Stimulated activated CD8-positive, alpha-beta memory T cell treated with anti-CD3 and anti-CD28 coated beads, Interleukin-7, amount 100 ng/mL, for 48 hours (primary cell): ENCODE measurements around the gene ZDHHC24.
A peak's percentile ranks its signal among the peaks of the same experiment; 100 is the strongest.
"Not testable (repeated sequence)": the region's sequence is repeated elsewhere in the genome, so short reads cannot be mapped to it uniquely, and the experiment has no call there.

Experiments used
- DNase-seq, 2 donors: peaks; one replicate each; pipeline ENCODE4 v3.0.0-alpha.2; 2020; ENCODE audit warnings: low read depth in 1 of 2; ENCODE audit errors: extremely low read depth in 1 of 2

ZDHHC24 gene

DNA sequence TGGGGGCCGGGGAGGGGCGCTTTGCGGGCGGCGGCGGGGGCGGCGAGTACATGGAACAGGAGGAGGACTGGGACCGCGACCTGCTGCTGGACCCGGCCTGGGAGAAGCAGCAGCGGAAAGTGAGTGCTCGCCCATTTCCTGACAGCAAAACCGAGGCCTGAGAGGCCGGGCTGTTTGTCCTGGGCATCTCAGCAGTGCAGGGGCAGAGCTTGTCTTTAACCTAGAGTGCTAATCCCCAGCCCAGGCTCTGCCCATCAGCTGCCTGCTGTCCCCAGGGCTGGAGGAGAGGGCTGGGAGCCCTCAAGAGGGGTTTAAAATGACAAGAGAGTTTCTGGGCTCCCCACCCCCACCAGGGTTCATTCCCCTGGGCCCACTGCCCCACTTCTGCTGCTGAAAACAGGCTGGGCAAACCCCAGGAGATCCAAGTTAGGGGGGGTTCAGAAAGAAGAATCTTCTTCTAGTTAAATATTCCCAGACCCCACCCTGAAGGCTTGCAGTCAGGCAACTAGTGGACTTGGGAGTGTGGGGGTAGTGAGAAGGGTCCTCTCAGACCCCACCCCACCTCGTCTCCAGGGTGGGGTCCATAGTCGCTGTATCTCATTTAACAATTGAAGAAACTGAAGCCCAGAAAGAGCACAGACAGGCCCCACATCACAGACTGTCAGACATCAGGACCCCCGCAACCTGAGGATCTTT is 1.3 kb upstream of the ZDHHC24 start:
- DNase-seq, result no peak

DNA sequence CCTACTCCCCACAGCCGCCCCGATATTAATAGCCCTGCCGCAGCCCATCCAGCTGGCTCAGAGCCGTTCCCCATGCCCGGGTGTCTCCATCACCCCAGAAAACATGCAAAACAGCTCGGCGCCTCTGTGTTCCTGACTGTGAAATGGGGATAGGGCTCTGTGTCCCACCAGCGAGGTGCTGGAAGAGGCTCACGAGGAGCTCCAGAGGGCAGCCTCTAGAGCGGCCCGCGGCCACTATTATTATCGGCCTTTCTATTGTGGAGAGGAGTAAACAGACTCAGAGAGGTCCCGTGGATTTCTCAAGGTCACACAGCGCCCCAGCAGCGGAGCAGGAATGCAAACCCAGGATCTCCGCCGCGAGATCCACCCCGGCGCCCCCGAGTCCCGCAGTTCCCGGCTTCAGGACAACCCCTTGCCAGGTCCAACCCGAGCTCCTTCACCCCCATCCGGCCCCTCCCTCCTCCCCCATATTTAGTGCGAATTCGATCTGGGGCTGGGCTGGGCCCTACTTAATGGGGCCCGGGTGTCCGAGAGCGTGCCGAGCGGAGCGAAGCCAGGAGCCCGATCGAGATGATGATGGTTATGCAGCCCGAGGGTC is 619 bp upstream of the ZDHHC24 start, which contains the start of gene ACTN3:
Gene ACTN3, plus strand, starts transcription at position 536 of the 598 bp plus-strand sequence. Its CDS starts 35 bp downstream, at position 571.
- no peak for DNase-seq

DNA sequence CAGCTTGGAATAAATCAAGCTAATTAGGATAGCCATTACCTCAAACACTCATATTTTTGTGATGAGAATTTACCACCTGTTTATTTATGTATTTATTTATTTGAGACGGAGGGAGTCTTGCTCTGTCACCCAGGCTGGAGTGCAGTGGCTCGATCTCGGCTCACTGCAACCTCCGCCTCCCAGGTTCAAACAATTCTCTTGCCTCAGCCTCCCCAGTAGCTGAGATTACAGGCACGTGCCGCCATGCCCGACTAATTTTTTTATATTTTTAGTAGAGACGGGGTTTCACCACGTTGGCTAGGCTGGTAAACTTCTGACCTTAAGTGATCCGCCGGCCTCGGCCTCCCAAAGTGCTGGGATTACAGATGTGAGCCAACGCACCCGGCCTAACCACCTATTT is 896 bp downstream of the ZDHHC24 start:
- DNase-seq, result not testable (repeated sequence)

DNA sequence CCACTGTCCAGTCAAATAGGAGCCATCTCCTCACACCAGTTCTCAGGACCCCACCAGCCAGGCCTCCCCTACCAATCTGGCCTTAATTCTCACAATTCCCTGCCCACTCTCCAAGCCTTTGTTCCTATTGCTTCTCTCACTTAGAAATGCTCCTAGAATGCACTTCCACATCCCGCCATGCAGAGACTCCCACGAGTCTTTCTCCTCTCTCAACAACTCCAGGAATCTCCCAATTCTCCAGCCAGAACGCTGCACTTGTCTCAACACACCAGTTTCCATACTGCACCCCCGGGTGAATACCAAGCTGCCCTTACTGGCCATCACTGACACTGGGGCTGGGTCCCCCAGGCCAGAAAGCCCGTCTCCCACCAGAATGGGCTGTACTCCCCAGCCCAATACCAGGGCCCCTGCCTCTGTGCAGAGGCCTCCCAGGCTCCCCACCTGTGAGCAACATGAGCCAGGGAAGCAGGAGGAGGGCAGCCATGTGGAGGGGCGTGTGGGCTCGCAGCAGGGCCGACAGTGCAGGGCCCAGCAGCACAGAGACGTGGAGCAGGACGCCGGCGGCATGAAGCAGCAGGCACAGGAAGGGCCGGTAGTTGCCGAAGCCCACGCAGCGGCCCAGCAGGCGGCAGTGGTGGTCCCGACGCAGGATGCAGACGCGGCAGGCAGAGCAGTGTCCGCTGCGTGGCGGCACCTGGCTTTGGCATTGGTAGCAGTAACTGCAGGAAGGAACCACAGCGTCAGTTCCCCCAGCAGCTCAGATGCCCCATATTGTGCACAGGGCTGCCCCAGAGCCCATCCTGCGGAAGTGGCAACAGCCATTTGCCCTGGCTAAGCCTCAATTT is 2.4 kb downstream of the ZDHHC24 start:
- peak; percentile 43 to 57 for DNase-seq

DNA sequence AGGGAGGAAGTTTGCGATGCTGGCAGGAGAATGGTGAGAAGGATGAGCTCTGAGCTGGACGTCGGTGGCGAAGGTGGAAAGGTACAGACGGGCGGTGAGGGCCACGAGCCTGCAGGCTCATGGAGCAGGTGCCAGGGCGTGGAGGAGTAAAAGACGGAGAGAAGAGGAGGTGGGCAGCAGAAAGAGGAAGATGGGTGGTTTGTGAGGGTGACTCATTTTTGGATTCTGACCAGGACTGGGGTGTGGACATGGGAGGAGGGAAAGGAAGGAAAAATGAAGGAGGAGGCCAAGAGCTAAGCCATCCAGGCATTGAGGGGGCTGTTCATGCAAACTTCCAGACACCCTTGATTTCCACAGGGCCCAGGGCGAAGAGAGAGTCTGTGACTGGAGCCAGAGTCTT is 3.5 kb downstream of the ZDHHC24 start:
- DNase-seq, result no peak

DNA sequence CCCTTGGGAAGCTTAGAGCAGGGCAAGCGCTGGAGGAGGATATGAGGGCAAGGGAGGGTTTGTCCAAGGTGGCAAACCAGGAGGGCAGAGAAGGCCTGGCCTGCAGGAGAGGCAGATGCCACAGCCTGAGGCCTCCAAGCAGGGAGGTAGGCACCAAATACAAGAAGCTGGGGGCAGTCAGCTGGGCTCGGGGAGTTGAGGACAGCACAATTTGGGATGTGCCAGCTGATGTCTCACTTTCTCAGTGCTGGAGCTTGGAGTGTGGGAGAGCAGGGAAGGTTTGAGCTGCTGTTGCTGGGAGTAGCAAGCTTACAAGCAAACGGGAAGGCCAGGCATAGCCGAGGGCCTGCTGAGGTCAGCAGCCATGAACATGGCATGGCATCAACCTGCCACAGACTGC is 4.0 kb downstream of the ZDHHC24 start:
- no peak for DNase-seq

DNA sequence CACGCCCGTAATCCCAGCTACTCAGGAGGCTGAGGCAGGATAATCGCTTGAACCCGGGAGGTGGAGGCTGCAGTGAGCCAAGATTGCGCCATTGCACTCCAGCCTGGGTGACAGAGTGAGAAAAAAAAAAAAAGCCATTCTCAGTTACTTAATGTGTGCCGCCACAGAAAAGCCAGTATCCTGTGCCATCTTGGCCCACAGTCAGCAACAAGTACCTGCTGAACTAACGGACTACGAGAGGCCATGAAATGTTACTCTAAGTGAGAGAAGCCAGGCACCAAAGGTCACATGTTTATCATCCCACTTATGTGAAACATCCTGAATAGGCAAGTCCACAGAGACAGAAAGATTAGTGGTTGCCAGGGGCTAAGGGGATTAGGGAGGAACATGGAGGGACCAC is 5.2 kb downstream of the ZDHHC24 start:
- not testable (repeated sequence) for DNase-seq

DNA sequence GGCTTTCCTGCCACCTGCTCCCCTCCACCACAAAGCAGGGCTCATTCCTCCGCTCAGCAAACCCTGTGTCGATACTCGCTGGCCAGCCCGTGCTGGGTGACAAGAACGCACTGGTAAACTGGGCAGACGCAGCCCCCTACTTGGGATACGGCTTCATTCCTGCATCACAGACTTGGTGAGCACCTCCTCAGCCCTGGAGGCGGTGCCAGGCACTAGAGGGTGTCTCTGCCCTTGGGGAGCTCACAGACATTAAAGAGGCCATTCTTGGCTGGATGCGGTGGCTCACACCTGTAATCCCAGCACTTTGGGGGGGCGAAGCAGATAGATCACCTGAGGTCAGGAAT is 6.0 kb downstream of the ZDHHC24 start:
- no peak for DNase-seq

DNA sequence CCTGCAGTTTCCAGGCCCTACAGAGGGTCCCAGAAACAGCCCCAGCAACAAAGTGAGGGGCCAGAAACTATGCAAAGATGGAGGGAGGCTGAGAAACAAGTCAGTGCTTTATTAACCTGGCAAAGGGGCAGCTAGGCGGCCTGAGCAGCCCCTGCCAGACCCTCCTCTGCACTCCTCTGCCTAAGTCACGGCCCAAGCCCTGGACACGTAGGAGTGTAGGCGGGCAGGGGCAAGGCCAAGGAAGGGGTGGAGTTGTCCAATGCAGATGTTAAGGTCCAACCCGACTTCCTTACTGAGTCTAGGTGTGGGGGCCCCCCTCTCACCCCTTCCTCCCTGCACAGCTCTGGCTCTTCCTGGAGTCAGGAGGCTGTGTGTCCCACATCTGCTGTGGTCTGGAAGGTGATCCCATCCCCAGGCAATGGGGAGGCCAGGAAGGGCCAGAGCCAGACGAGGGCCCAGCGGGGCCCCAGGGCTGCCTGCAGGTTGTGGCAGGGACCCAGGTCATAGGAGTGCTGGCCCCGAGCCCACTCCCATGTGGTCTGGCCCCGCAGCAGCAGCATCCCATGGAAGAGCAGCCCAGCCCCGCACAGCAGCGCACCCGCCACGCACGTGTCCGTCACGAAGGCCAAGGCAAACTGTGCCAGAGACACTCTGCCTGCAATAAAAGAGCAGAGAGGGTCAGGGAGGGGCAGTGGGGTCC is 6.5 kb downstream of the ZDHHC24 start:
- no peak for DNase-seq

DNA sequence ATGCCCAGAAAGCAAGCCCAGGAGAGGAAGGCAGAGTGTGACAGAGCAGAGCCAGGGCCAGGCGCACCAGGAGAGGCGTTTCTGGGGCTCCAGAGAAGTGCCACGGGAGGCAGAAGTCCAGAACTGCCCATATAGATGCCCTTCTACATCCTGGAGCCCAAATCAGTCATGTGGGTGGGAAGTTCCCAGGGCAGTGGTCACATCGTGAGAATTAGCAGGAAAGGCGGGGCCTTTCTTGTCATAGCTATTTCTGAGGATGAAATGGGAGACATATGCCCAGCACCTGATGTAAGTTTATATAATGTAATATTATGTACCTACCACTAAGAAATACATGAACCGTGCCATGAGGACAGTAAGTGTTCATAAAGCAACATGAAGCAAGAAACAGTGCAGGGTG is 13.1 kb downstream of the ZDHHC24 start:
- no peak for DNase-seq

DNA sequence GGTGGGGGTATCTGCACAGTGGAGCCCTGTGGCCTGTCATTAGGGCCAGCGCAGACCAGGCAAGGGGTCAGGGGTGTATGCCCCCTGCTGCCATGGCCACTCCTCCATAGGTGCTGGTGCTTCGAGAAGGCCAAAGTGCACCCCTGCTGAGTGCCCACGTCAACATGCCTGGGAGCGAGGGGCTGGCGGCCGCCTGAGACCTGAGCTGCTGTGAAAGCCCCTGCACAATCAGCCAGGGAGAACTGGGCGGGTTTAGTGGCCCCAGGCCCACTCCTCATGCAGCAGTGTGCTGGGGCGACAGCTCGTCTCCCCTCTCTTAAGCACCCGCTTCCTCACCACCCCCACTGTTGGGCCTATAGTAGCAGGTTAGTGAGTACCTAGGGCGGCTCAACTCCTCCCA is 14.0 kb downstream of the ZDHHC24 start:
- DNase-seq, result no peak

DNA sequence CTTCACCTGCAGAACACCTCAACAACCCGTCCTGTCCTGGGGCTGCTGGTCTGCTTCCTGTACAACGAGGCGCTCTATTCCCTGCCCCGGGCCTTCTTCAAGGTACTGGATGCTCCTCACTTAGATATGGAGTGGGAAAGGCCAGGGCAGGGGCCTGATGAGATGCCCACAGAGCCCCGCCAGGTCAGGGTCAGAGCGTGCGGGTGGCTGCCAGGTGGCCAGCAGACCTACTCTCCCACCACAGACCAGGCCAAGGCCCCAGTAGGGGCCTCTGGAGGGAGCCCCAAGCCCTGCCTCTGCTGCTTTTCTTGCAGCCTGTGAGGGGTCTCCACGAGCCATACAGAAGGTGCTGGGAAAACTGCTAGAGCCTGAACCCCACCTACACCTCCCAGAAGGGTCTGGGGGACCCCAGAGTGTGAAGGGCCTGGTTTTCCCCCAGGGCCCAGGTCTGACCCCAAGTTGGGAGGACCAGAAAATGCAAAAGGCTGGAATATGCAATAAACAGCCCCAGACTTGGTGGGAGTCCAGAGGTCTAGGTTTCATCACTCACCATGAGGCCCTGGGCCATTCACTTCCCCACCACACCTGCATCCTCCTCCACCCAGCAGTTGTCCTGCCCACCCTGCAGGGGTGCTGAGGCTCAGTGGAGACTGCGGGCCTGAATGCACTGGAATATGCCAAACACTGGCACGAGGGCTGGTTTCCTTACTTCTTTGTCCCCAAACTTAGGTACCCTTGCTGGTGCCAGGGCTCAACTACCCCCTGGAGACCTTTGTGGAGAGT is 14.7 kb downstream of the ZDHHC24 start:
- DNase-seq, result no peak

DNA sequence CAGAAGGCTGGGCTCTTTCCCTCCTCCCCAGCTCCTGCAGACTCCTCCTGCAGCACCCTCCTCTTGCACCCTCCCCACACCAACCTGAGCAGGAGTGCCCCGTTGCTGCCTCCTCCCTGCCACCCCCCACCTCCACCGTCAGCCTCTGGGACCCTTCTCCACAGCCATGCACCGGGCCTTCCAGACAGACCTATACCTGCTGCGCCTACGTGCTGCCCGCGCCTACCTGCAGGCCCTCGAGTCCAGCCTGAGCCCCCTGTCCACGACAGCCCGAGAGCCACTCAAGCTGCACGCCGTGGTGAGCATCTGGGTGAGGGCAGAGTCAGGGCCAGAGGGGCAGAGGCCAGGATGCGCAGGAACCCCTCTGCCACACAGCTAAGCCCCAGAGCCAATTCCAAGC is 16.2 kb downstream of the ZDHHC24 start:
- DNase-seq, result no peak

DNA sequence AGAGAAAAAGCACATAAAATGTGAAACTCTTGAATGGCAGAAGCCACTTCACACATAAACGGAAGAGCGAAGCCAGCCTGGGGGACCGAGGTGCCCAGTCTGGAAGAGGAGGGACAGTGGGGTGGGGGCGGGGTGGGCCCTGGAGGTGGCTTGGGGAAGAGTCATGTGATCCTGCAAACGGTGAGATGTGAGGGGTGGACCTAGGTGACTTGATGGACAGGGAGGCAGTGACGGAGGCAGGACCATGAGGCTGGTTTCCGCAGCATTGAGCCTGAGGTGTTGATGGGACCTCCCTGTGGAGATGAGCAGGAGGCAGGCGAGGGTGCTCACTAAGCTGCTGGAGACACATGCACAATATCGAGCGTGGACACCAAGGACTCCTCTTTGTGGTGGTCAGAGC is 16.8 kb downstream of the ZDHHC24 start:
- no peak for DNase-seq

DNA sequence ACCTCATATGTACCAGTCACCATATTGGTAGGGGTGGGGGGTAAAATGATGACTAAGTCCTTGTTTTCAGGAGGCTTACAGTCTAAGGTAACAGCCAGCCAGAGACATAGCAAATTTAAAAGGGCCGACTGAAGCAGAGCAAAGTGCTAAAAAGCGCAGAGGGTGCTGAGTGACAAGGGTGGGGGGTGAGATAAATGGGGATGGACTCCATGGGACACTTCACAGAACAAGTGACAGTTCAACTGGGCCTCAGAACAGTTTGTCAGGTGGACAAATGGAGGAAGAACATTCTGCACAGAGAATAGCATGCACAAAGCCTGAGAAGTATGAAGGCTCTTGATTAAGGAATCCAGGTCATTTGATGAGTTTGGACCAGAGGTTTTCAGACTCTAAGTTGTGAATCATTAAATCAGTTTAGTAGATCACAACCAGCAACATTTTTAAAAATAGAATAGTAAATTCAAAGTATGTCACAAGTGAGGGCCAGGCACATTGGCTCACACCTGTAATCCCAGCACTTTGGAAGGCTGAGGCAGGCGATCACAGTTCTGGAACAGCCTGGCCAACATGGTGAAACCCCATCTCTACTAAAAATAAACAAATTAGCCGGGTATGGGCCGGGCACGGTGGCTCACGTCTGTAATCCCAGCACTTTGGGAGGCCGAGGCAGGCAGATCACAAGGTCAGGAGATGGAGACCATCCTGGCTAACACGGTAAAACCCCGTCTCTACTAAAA is 21.4 kb downstream of the ZDHHC24 start:
- DNase-seq, result no peak

DNA sequence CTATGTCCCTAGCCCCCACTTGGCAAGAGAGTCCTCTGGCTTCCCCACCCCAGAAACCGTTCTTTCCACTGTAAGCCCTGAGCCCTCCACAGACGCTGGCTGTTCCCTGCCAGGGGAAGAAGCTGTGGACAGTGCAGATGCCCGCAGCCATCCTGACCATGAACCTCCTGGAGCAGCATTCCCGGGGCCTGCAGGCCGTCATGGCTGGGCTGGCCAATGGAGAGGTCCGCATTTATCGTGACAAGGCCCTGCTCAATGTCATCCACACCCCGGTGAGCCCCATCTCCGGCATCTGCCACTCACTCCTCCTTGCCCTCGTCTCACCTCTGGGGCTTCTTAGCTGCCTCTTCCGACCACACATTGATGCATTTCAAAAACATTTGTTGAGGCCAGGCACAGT is 22.2 kb downstream of the ZDHHC24 start:
- no peak for DNase-seq

DNA sequence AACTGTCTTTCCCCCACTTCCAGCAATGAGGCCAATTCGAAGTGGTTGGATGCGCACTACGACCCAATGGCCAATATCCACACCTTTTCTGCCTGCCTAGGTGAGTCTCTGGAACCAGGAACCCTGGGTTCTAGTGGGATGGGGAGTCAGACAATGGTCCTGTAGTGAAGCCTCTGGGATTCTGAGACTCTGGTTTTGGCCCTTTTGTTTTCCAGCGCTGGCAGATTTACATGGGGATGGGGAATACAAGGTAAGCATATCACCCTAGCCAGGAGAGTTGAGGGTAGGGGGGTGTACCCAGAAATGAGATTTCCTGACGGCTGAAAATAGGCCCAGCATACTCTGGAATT is 34.9 kb downstream of the ZDHHC24 start:
- no peak for DNase-seq

DNA sequence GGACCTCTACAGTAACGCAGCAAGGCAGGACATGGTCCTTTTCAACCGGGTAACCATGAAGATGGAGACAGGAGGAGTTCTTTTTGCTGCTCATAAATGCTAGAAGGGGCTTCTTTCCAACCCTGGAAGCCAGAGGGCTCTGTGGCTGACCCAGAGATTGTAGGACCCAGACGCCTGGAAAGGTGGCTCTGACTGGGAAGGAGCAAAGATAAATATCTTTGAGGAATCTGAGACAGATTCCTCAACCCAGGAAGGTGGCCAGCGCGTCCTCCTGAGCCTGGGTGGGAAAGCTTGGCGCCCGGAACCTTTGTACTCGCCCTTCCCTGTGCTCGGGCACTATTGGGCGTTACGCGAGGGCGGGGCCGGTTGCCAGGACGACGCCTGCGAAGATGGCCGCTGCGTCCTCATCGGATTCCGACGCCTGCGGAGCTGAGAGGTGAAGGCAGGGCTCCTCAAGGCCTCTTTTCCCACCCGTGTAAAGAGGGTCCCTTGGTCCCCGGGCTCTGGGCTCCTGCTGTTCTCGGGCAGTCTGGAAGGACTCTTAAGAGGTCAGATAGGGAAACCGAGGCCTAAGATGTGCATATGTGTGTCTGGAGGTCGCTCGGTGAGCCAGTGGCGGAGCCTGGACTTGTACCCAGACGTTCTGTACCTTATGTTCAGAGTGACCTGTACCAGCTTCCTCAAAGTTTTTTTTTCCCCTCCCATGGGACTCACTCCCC is 35.4 kb downstream of the ZDHHC24 start, which contains the start of gene BBS1:
Gene BBS1, plus strand, starts transcription at position 365 of the 719 bp plus-strand sequence. Its CDS starts 25 bp downstream, at position 390.
- DNase-seq, result peak; percentile 59 to 71

DNA sequence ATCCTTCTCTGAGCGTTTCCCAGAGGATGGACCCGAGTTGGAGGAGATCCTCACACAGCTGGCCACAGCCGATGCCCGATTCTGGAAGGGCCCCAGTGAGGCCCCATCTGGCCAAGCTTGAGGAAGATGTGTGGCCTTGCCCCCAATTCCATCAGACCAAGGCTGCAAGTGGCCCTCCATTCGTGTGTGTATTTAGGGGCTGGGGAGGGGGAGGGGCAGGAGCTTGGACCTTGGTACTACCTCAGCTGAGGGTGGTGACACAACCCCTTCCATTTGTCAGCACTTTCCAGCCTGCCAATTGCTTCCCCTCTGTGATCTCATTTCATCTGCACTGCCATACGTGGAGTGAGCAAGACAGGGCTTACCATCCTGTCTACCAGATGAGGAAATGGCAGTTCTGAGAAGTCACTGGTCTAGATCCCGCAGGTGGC is 36.7 kb downstream of the ZDHHC24 start:
- DNase-seq, result no peak
